Measurements from ENCODE around the gene CGNL1.

- no peak for TF ChIP-seq CTCF (conservative IDR thresholded peaks at IDR 0.05; ENCODE audit: low read length)
- no peak for TF ChIP-seq EZH2phosphoT487 (IDR thresholded peaks at IDR 0.05; ENCODE audit: borderline replicate concordance)
Measured at GRCh38 chr15:57376696-57377477, 582 bp downstream of the CGNL1 start.

Data from Loucy (cell line).